GM19324 (cell line): ENCODE measurements around the gene LRFN5.
"Not testable (repeated sequence)": the region's sequence is repeated elsewhere in the genome, so short reads cannot be mapped to it uniquely, and the experiment has no call there.

Source experiments
- ATAC-seq: cut with Tn5 transposase; IDR thresholded peaks from one replicate; pipeline ENCODE4 v1.9.1; 2021; ENCODE audit warnings: mild to moderate bottlenecking, moderate library complexity; ENCODE audit not compliant: unreplicated experiment, low FRiP score

Gene LRFN5

DNA sequence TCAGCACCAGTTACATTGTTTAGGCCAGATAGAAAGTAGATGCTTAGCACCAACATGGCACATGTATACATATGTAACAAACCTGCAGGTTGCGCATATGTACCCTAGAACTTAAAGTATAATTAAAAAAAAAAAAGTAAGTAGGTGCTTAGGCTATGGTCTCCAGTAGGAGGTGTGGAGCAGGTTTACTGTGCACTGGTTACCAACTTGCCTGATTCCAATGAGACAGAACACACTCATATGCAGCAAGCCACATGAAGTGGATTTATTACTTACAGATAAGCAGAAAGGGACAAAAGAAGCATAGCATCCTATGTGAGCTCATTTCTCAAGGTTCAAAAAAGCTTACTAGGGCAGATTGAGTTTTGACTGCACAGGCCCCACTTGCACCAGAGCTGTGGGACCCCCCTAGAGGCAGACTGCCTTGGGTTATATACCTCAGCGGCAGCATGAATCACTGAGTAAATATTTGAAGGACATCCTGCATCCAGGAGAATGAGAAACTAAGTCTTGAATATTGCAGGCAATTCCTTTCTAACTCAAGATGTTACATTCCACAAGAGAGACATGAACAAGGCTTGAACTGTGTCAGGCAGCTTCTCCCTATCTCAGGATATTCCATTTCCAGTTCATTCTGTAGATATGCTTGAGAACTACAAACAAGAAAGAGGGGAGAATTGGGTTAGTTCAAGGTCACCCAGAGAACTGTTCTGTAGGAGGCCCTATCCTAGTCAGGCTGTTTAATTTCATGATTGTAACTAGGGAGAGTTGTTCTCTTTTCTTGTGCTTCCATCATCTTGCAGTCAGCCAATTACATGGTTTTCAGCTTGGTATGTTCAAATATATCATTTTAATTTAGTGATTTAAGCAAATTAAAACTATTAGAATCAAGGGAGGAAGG, 30.1 kb downstream of the LRFN5 start:
- no peak for ATAC-seq

- ATAC-seq: no peak
These were observed 35.0 kb downstream of the LRFN5 start for GRCh38 chr14:41641690-41642089.

DNA sequence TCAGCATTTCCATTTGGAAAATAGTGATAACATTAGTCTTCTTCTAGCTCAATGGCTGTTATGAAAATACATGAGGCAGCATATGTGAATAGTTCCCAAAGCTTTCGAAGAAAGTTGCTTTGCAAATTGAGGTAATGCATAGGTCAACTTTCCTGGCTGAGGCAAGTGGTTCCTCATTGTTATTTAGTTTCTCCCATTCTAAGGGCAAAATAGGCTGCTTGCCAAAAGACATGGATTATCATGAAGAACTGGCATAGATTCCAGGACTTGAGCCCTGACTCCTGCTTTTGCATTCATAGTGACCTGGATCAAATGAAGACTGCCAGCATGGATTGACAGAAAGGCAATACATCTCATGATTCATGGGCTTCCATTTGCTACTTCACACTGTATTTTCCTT, 35.7 kb downstream of the LRFN5 start:
- ATAC-seq: no peak

DNA sequence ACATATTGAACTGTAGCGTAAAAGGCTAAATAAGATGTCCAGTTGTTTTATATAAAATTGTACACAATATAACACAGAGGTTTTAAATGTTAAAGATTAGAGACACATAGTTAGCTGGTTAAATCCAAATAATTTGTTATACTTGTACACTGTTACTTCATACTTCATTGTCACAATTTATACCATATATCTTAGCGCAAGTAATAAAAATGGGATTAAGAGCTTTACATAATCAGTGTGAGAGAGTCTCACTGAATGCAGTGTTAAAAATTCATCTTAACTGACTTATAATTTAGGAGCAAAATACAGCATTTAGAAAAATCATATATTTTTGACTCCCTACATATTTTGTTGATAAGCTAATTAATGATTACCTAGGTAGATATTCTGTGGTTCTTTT, 36.1 kb downstream of the LRFN5 start:
- no peak for ATAC-seq

DNA sequence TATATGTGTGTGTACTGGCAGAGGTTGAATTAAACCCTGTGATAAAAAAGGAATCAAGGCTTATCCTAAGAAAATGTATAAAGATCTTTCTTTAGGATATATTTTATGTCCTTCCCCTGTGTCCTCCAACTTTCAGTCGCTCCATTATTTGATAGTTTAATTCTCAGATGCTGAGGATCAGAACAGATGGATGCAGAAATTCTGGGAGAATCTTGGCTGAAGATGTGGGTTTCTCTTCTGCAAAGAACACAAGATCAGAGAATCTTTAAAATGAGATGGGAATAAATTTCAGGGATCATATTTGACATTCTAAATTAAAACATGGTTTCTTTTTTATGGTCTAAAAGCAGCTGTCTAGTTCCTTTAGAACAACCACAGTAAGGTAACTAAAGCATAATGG, 37.9 kb downstream of the LRFN5 start:
- ATAC-seq: no peak

GRCh38 chr14:41650802-41651201, 44.1 kb downstream of the LRFN5 start:
- no peak for ATAC-seq

DNA sequence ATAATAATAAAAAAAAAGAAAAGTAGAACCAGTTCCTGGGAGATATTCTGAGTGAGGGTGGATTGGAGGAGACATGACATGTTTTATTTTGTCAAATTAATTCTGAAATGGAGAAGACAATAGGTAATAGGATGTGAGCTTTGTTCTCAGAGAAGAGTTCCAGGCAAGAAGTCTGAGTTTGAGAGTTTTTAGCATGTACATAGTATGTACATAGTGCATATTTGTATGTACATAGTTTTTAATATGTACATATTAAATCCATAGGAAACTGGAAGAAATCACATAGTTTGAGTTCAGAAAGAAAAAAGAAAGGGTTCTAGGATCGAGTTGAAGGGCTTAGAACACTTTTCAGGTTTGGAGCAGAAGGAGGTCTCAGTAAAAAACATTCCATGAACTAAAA, 47.5 kb downstream of the LRFN5 start:
- ATAC-seq: no peak

- ATAC-seq: no peak
These were observed 56.2 kb downstream of the LRFN5 start for GRCh38 chr14:41662780-41663472.

DNA sequence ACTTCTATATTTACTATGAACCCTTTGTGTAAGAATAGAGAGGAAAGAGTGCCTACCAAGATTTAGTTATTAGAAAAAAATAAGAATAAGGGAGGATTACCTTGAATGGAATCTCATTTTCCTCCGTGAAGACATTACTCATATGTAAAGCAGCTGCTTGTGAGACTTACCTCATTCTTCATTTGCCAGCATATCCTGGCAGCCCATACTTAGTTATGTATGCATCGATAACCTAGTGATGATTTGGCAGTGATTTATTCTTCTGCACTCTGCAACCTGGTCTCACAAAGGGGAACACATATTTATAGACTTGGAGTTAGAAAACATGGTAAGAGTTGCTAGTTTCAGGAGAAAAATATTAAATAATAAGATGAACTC, 56.8 kb downstream of the LRFN5 start:
- ATAC-seq: no peak

- no peak for ATAC-seq
These were observed 59.6 kb downstream of the LRFN5 start for GRCh38 chr14:41666301-41666700.

- ATAC-seq: no peak
These were observed 61.7 kb downstream of the LRFN5 start for GRCh38 chr14:41668356-41668755.

- ATAC-seq: not testable (repeated sequence)
These were observed 66.9 kb downstream of the LRFN5 start for GRCh38 chr14:41673601-41674000.

DNA sequence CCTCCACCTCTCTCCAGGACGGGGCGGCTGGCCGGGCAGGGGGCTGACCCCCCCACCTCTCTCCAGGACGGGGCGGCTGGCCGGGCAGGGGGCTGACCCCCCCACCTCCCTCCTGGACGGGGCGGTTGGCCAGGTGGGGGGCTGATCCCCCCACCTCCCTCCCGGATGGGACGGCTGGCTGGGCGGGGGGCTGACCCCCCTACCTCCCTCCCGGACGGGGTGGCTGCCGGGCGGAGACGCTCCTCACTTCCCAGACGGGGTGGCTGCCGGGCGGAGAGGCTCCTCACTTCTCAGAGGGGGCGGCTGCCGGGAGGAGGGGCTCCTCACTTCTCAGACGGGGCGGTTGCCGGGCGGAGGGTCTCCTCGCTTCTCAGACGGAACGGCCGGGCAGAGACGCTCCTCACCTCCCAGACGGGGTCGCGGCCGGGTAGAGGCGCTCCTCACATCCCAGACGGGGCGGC, 67.9 kb downstream of the LRFN5 start:
- ATAC-seq: not testable (repeated sequence)

GRCh38 chr14:41699486-41699885, 92.8 kb downstream of the LRFN5 start:
- no peak for ATAC-seq

DNA sequence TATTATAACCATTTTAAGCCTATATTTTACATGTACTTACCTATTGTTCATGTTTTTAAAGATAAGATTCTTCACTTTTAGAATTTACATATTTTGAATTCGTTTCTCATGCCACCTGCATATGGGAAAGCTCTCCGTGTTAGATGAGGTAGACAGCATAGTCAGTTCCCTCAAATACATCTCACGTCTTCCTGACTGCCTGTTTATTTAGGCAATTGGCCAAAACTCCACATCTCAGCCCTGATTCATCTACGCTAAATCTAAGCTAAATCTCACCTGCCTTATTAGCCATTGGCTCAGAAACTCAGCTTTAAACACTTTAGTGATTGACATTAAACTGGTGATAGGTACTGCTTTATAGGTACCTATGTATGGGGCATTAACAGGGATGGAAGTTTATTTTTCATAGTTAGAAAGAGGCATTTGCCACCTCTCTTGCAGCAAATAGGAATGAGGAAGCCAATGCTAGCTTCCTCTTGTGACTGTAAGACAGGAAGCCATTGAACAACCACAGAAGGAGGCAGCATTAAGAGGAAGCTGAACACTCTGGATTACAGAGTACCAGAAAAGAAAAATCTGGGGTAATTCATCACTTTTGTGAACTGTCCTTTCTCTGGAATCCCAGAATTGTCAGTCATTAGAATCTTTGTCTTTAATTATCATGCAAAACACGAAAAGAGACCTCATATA, 111.9 kb downstream of the LRFN5 start:
- ATAC-seq: no peak

DNA sequence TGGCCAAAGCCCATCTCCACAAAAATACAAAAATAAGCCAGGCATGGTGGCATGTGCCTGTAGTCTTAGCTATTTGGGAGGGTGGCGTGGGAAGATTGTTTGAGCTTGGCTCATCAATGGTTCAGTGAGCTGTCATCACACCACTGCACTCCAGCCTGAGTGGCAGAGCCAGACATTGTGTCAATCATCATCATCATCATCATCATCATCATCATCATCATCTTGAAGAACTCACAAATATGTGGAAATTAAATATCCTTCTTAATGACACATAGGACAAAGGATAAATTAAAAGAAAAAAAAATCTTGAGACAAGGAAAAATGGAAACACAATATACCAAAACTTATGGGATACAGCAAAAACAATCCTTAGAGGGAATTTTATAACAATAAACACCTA, 132.5 kb downstream of the LRFN5 start:
- ATAC-seq: no peak

DNA sequence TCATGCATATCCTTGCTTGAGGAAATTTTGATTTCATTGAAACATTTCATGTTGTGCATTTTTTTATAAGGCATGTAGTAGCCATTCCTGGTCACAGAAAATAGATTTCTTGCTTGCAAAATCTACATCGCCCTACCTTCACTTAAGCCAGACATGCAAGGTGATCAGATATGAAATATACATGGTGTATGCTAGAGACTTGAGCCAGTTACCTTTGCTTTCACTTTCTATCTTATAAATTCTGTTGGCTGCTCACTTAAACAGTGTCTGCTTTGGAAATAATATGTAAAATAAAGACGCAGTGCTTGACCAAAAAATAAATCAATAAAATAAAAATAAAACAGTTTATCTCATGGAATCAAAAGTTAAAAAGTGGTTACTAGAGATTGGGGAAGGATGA, 136.5 kb downstream of the LRFN5 start:
- no peak for ATAC-seq

GRCh38 chr14:41749429-41749828, 142.8 kb downstream of the LRFN5 start:
- no peak for ATAC-seq

- ATAC-seq: not testable (repeated sequence)
These were observed 143.9 kb downstream of the LRFN5 start for GRCh38 chr14:41750575-41750974.

GRCh38 chr14:41758011-41758665, 151.5 kb downstream of the LRFN5 start:
- no peak for ATAC-seq

GRCh38 chr14:41761204-41761603, 154.5 kb downstream of the LRFN5 start:
- ATAC-seq: no peak
